Measurements from ENCODE around the gene LYVE1. TPM values are rescaled to one million over a fixed set of nuclear protein-coding genes. Genes with fewer than 3 reads are reported as not detected.

Gene LYVE1
- total and polyA plus RNA-seq, 9 donors, result 19.0 to 159 (median 34.5) TPM

- no peaks in the 10 kb centered on the region for H3K36me3 ChIP-seq
- no peak overlapping the region for H3K27ac ChIP-seq
- no peaks in the 10 kb centered on the region for H3K27me3 ChIP-seq
- TF ChIP-seq POLR2A (IDR thresholded peaks at IDR 0.05) (no peak), CTCF (IDR thresholded peaks at IDR 0.05) (no peak), EP300 (IDR thresholded peaks at IDR 0.05) (no peak)
- intact Hi-C loops (cut with DNase I), result loop anchor here in 1 of 4 donors (10.0 kb wide), 1 partner anchor 224 kb away; no protein-coding TSS in a partner anchor
- peaks cover 2% of the 10 kb centered on the region for H3K4me1 ChIP-seq (ENCODE audit: insufficient read depth)
- H3K9me3 ChIP-seq, result no peaks in the 10 kb centered on the region
- DNase-seq, result no peak
- no peak overlapping the region for H3K4me3 ChIP-seq
- WGBS, 3 donors, result 88 to 93% (median 91%) methylated on average over 10 of the region's 10 CpGs
These were observed 57.3 kb downstream of the LYVE1 start for GRCh38 chr11:10511181-10511621.

MicroRNAs within 50 kb of the gene (microRNA counts, 767-probe panel; counts per million panel counts)
- microRNA hsa-miR-4485, result 530 counts per million, percentile 78 among the panel's probes with 10 or more counts

Other genes starting within 250 kb of the LYVE1 start
- gene AMPD3, start 113.4 kb downstream of the LYVE1 start, total RNA-seq, result 1 to 10 TPM; 2.7 to 9.3 (median 7.9) TPM
- 1 to 10 TPM; 2.0 to 6.8 TPM for gene AMPD3, start 113.4 kb downstream of the LYVE1 start, polyA plus RNA-seq
- 10 to 100 TPM; 11.2 to 30.0 (median 16.6) TPM for gene RNF141, start 27.5 kb downstream of the LYVE1 start, total RNA-seq
- gene RNF141, start 27.5 kb downstream of the LYVE1 start, polyA plus RNA-seq, result 10 to 100 TPM in 1 of 2 donors, 1 to 10 TPM in 1; 8.1 to 23.1 TPM
- gene IRAG1, start 125.1 kb upstream of the LYVE1 start, total RNA-seq, result 10 to 100 TPM in 6 of 7 donors, 1 to 10 TPM in 1; 5.8 to 89.5 (median 29.8) TPM
- 10 to 100 TPM; 16.3 to 70.6 TPM for gene IRAG1, start 125.1 kb upstream of the LYVE1 start, polyA plus RNA-seq
- 10 to 100 TPM; 18.5 to 40.6 (median 32.5) TPM for gene CTR9, start 182.6 kb upstream of the LYVE1 start, total RNA-seq
- 10 to 100 TPM; 18.0 to 31.2 TPM for gene CTR9, start 182.6 kb upstream of the LYVE1 start, polyA plus RNA-seq
- 100 to 1,000 TPM; 206 to 761 (median 582) TPM for gene EIF4G2, start 240.3 kb upstream of the LYVE1 start, total RNA-seq
- gene EIF4G2, start 240.3 kb upstream of the LYVE1 start, polyA plus RNA-seq, result 100 to 1,000 TPM; 223 to 699 TPM